Upper lobe of right lung (tissue), 1 donor: ENCODE data around the gene DIS3L2. TPM values are rescaled to one million over a fixed set of nuclear protein-coding genes. Genes with fewer than 3 reads are reported as not detected.

Experiments
- ATAC-seq: fragments of 200-7000 bp; cut with Tn5 transposase; one replicate; pipeline ENCODE4 v1.9.1; 2020; ENCODE audit warnings: mild to moderate bottlenecking, moderate library complexity
- DNase-seq: peaks from one replicate; pipeline ENCODE4 v3.0.0-alpha.2; 2020
- H3K27ac ChIP-seq: fragments of 200-600 bp; one replicate; pipeline ENCODE4 v1.8.0; 2022
- H3K27me3 ChIP-seq: fragments of 200-600 bp; one replicate; pipeline ENCODE4 v1.8.0; 2022; ENCODE audit warnings: mild to moderate bottlenecking
- H3K36me3 ChIP-seq: fragments of 200-600 bp; one replicate; pipeline ENCODE4 v1.8.0; 2022
- H3K4me1 ChIP-seq: fragments of 200-600 bp; one replicate; pipeline ENCODE4 v1.8.0; 2022
- H3K4me3 ChIP-seq: fragments of 200-600 bp; one replicate; pipeline ENCODE4 v1.8.0; 2022; ENCODE audit warnings: mild to moderate bottlenecking
- H3K9me3 ChIP-seq: fragments of 200-600 bp; one replicate; pipeline ENCODE4 v1.8.0; 2022
- CTCF ChIP-seq: fragments of 200-600 bp; IDR thresholded peaks from one replicate; pipeline ENCODE4 v1.8.0; 2022; ENCODE audit warnings: antibody characterized with exemption
- intact Hi-C: fragments of 100-400 bp; cut with DNase I; formaldehyde crosslinking; loops from one replicate; pipeline ENCODE4 v1.11.0; 2022
- total RNA-seq: library from RNA; stranded (reverse); fragmentation: NEBNext Ultra II Directional; extraction: Animal tissue kit (Norgen Biotek cat#: 25700); gene quantifications from one replicate; pipeline ENCODE4 v1.2.1, GENCODE V29; 2021
- donor health status: DM: no; HTN: yes; CAD: no; lungs with severe emphysema.

Gene DIS3L2
- total RNA-seq, 1 donor from 2014 or later = 35.8 TPM

- DNase-seq (no peak), ATAC-seq (no peak)
These were observed 26.9 kb upstream of the DIS3L2 start for GRCh38 chr2:231934441-231935206.

GRCh38 chr2:231935207-231935524, 26.3 kb upstream of the DIS3L2 start:
- Histone ChIP-seq H3K27me3 (no peaks in the 10 kb centered on the region), H3K27ac (no peak overlapping the region), H3K4me1 (no peaks in the 10 kb centered on the region), H3K36me3 (no peaks in the 10 kb centered on the region), H3K4me3 (no peak overlapping the region), H3K9me3 (no peaks in the 10 kb centered on the region)
- no peak for ATAC-seq
- no peak for TF ChIP-seq CTCF
- DNase-seq = no peak
- intact Hi-C loops = no loop called here

More at GRCh38 chr2:231934441-231935206, 26.9 kb upstream of the DIS3L2 start:
- Histone ChIP-seq H3K27me3 (peaks cover 5% of the 10 kb centered on the region), H3K4me3 (no peak overlapping the region), H3K27ac (no peak overlapping the region), H3K9me3 (no peaks in the 10 kb centered on the region), H3K36me3 (no peaks in the 10 kb centered on the region), H3K4me1 (no peaks in the 10 kb centered on the region)
- intact Hi-C loops = no loop called here
- no peak for TF ChIP-seq CTCF

GRCh38 chr2:231935815-231936214, 25.7 kb upstream of the DIS3L2 start:
- Histone ChIP-seq H3K27ac (no peak overlapping the region), H3K9me3 (no peaks in the 10 kb centered on the region), H3K4me3 (no peak overlapping the region), H3K36me3 (no peaks in the 10 kb centered on the region), H3K4me1 (no peaks in the 10 kb centered on the region), H3K27me3 (no peaks in the 10 kb centered on the region)
- no peak for ATAC-seq
- intact Hi-C loops = no loop called here
- DNase-seq = no peak
- no peak for TF ChIP-seq CTCF

- no peaks in the 10 kb centered on the region for H3K36me3 ChIP-seq
- TF ChIP-seq CTCF = no peak
- H3K9me3 ChIP-seq = no peaks in the 10 kb centered on the region
- intact Hi-C loops = no loop called here
- no peak for ATAC-seq
- H3K27ac ChIP-seq = no peak overlapping the region
- no peaks in the 10 kb centered on the region for H3K27me3 ChIP-seq
- no peak overlapping the region for H3K4me3 ChIP-seq
- DNase-seq = no peak
- no peaks in the 10 kb centered on the region for H3K4me1 ChIP-seq
These were observed 25.0 kb upstream of the DIS3L2 start for GRCh38 chr2:231936491-231936890.

- intact Hi-C loops = no loop called here
These were observed 24.5 kb upstream of the DIS3L2 start for GRCh38 chr2:231937057-231937456.

More at GRCh38 chr2:231937057-231937456, 24.5 kb upstream of the DIS3L2 start:
- no peak overlapping the region for H3K27ac ChIP-seq
- no peak overlapping the region for H3K4me3 ChIP-seq
- no peaks in the 10 kb centered on the region for H3K9me3 ChIP-seq
- TF ChIP-seq CTCF = no peak
- H3K27me3 ChIP-seq = no peaks in the 10 kb centered on the region
- no peak for ATAC-seq
- no peak for DNase-seq
- no peaks in the 10 kb centered on the region for H3K36me3 ChIP-seq
- H3K4me1 ChIP-seq = no peaks in the 10 kb centered on the region
